OCI-LY7 (cell line): ENCODE measurements around the gene AATF.

Source experiments
- CTCF ChIP-seq: fragments of 200-600 bp; sonication (generic); conservative IDR thresholded peaks from 2 replicates; pipeline ENCODE4 v1.5.1; 2014; ENCODE audit warnings: mild to moderate bottlenecking, antibody characterized with exemption, low read length, moderate library complexity, mixed read lengths
- EZH2phosphoT487 ChIP-seq: fragments of 200-600 bp; sonication (generic); IDR thresholded peaks from 2 replicates; pipeline ENCODE4 v1.6.1; 2018; ENCODE audit warnings: low read depth, borderline replicate concordance, mild to moderate bottlenecking, mixed run types, antibody characterized with exemption, low read length, moderate library complexity, mixed read lengths

- TF ChIP-seq CTCF: no peak
- no peak for TF ChIP-seq EZH2phosphoT487
These were observed 16.9 kb upstream of the AATF start for GRCh38 chr17:36931697-36932382.
